Keratinocyte (primary cell): ENCODE data around the gene ZNF106. TPM values are rescaled to one million over a fixed set of nuclear protein-coding genes. Genes with fewer than 3 reads are reported as not detected.

Source experiments
- DNase-seq: peaks from one replicate; pipeline ENCODE4 v3.0.0-alpha.2; 2011; ENCODE audit warnings: low read depth, missing footprints, low spot score
- FAIRE-seq: peaks from 2 replicates; lab custom pipeline; 2011; peaks lifted over from hg19 to GRCh38; lab: Jason Lieb, UNC
- H2AFZ ChIP-seq: 2 replicates; pipeline ENCODE4 v1.6.0; 2012; ENCODE audit warnings: low read length, control low read depth, inconsistent platforms; ENCODE audit not compliant: control insufficient read depth
- H3K27ac ChIP-seq: 2 replicates; pipeline ENCODE4 v1.5.1; 2011; ENCODE audit warnings: low read length; ENCODE audit not compliant: control insufficient read depth, insufficient read depth
- H3K27me3 ChIP-seq: 3 replicates; pipeline ENCODE4 v1.6.0; 2011; ENCODE audit warnings: low read length; ENCODE audit not compliant: control insufficient read depth, insufficient read depth; ENCODE audit errors: extremely low read depth
- H3K36me3 ChIP-seq, 2 experiments: 2 replicates in 1 of 2; 3 replicates in 1 of 2; pipeline ENCODE4 v1.5.1; 2011; ENCODE audit warnings: low read length in 2 of 2, mild to moderate bottlenecking in 1 of 2; ENCODE audit not compliant: control insufficient read depth in 2 of 2, insufficient read depth in 2 of 2; ENCODE audit errors: extremely low read depth in 1 of 2
- H3K4me1 ChIP-seq: 3 replicates; pipeline ENCODE4 v1.5.1; 2011; ENCODE audit warnings: low read length; ENCODE audit not compliant: control insufficient read depth, insufficient read depth; ENCODE audit errors: extremely low read depth
- H3K4me2 ChIP-seq: 3 replicates; pipeline ENCODE4 v1.6.0; 2011; ENCODE audit warnings: low read depth, low read length; ENCODE audit not compliant: control insufficient read depth, insufficient read depth; ENCODE audit errors: extremely low read depth
- H3K4me3 ChIP-seq, 3 experiments: fragments of 200-600 bp in 1 of 3; sonication (generic) in 1 of 3; 2 replicates in 2 of 3; 3 replicates in 1 of 3; pipeline ENCODE4 v1.5.1; 2011 to 2016; ENCODE audit warnings: low read length in 3 of 3, mild to moderate bottlenecking in 3 of 3, control low read depth in 2 of 3, inconsistent platforms in 1 of 3, low read depth in 1 of 3, mixed read lengths in 1 of 3, mixed run types in 1 of 3, moderate library complexity in 1 of 3; ENCODE audit not compliant: control insufficient read depth in 2 of 3, insufficient read depth in 2 of 3; ENCODE audit errors: extremely low read depth in 1 of 3
- H3K79me2 ChIP-seq: 2 replicates; pipeline ENCODE4 v1.6.0; 2012; ENCODE audit warnings: low read length; ENCODE audit not compliant: control insufficient read depth, insufficient read depth
- H3K9ac ChIP-seq: 3 replicates; pipeline ENCODE4 v1.6.0; 2011; ENCODE audit warnings: low read length; ENCODE audit not compliant: control insufficient read depth, insufficient read depth; ENCODE audit errors: extremely low read depth
- H3K9me1 ChIP-seq: 3 replicates; pipeline ENCODE4 v1.6.0; 2011; ENCODE audit warnings: low read length; ENCODE audit not compliant: control insufficient read depth, insufficient read depth; ENCODE audit errors: extremely low read depth
- H3K9me3 ChIP-seq: 2 replicates; pipeline ENCODE4 v1.5.1; 2012; ENCODE audit warnings: low read depth, low read length; ENCODE audit not compliant: control insufficient read depth
- H4K20me1 ChIP-seq: 3 replicates; pipeline ENCODE4 v1.6.0; 2011; ENCODE audit warnings: low read length; ENCODE audit not compliant: control insufficient read depth, insufficient read depth; ENCODE audit errors: extremely low read depth
- EZH2 ChIP-seq: IDR thresholded peaks from one replicate; pipeline ENCODE4 v1.6.1; 2012; ENCODE audit warnings: inconsistent platforms, mild to moderate bottlenecking, low read length, moderate library complexity
- dilution Hi-C: fragments of 300-500 bp; cut with MboI; formaldehyde crosslinking; loops from one replicate; pipeline ENCODE4 v1.7.0; 2020; ENCODE audit warnings: low sequenced_read_pairs; ENCODE audit not compliant: extremely low pct_ligation_motif_present
- polyA plus RNA-seq, 5 experiments: library from polyadenylated mRNA; depleted of rRNA in 3 of 5; stranded (reverse) in 3 of 5; stranded (forward) in 1 of 5; unstranded in 1 of 5; fragments of >200 nt; gene quantifications; 1 replicate in 1 of 5; 2 replicates in 3 of 5; 3 replicates in 1 of 5; pipeline versions ENCODE4 v1.2.1 to v1.2.3, GENCODE V29; 2011 to 2012; ENCODE audit warnings: missing spikeins in 2 of 5, low read depth in 1 of 5, low replicate concordance in 1 of 5
- TF ChIP-seq, protein P1 (sequence below), 3 experiments: IDR thresholded peaks in 1 of 3; conservative IDR thresholded peaks in 1 of 3; optimal IDR thresholded peaks in 1 of 3; 2 replicates in 2 of 3; 3 replicates in 1 of 3; pipeline versions ENCODE3 to v1.5.1; 2011; ENCODE audit warnings: low read length in 3 of 3, mild to moderate bottlenecking in 3 of 3, moderate library complexity in 2 of 3, control low read depth in 1 of 3, inconsistent platforms in 1 of 3; ENCODE audit not compliant: insufficient read depth in 2 of 3; ENCODE audit errors: extremely low read depth in 1 of 3

Gene ZNF106
- polyA plus RNA-seq, 1 donor (not counting 4 experiments of a cell fraction or from before 2014, with no cell fraction given), result 24.6 TPM

DNA sequence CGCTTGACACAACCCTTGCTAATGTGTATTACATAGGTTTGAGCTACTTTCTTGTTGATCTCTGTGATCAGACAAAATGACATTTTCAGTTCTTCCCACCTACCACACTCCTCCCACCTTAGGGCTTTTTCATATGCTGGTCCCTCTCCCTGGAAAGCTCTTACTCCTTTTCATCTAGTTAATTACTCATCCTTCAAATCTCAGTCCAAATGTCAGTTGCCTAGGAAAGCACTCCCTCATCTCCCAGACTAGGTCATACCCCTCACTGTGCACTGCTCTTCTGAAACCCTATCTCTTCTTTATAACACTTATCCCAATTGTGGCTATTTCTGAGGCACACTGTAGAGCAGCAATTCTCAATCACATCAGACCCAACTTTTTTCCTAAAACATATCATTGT, 7.3 kb downstream of the ZNF106 start:
- DNase-seq (no peak), FAIRE-seq (no peak)
- Histone ChIP-seq H2AFZ (no peak overlapping the region), H3K9me3 (no peaks in the 10 kb centered on the region), H3K9me1 (no peaks in the 10 kb centered on the region), H4K20me1 (no peaks in the 10 kb centered on the region), H3K4me3 (no peak overlapping the region), H3K4me1 (peaks cover 3% of the 10 kb centered on the region), H3K27ac (no peak overlapping the region), H3K9ac (no peak overlapping the region), H3K36me3 (peaks cover 0 to 1% of the 10 kb centered on the region in 2 experiments), H3K4me2 (no peak overlapping the region), H3K27me3 (no peaks in the 10 kb centered on the region), H3K79me2 (peaks cover 61% of the 10 kb centered on the region)
- TF ChIP-seq EZH2, result no peak
- TF ChIP-seq, protein P1, sequence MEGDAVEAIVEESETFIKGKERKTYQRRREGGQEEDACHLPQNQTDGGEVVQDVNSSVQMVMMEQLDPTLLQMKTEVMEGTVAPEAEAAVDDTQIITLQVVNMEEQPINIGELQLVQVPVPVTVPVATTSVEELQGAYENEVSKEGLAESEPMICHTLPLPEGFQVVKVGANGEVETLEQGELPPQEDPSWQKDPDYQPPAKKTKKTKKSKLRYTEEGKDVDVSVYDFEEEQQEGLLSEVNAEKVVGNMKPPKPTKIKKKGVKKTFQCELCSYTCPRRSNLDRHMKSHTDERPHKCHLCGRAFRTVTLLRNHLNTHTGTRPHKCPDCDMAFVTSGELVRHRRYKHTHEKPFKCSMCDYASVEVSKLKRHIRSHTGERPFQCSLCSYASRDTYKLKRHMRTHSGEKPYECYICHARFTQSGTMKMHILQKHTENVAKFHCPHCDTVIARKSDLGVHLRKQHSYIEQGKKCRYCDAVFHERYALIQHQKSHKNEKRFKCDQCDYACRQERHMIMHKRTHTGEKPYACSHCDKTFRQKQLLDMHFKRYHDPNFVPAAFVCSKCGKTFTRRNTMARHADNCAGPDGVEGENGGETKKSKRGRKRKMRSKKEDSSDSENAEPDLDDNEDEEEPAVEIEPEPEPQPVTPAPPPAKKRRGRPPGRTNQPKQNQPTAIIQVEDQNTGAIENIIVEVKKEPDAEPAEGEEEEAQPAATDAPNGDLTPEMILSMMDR (optimal IDR thresholded peaks at IDR 0.05 in 1 of 3, IDR thresholded peaks at IDR 0.05 in 1 of 3, conservative IDR thresholded peaks at IDR 0.05 in 1 of 3; ENCODE audit: extremely low read depth in 1 of 3, insufficient read depth in 2 of 3, low read length in 3 of 3), result no peak
- dilution Hi-C loops, result no loop called here

DNA sequence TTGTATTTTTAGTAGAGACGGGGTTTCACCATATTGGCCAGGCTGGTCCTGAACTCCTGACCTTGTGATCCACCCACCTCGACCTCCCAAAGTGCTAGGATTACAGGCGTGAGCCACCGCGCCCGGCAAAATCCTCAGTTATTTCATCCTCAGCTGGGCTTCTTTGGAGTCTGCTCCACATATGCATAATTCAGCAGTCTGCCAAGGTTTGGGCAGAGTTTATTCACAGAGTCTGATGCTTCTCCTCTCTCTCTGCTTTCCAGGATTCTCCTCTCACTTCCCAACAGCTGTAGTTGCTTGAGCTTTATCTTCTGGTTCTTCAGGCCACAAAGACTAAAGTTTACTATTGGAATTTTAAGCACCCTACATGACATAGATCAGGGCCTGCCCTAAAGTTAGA, 8.2 kb downstream of the ZNF106 start:
- Histone ChIP-seq H3K4me1 (no peaks in the 10 kb centered on the region), H3K27ac (no peak overlapping the region), H3K4me2 (no peak overlapping the region), H3K9me1 (no peaks in the 10 kb centered on the region), H3K9ac (no peak overlapping the region), H2AFZ (no peak overlapping the region), H3K27me3 (no peaks in the 10 kb centered on the region), H3K9me3 (no peaks in the 10 kb centered on the region), H3K4me3 (no peak overlapping the region), H3K79me2 (peaks cover 54% of the 10 kb centered on the region), H4K20me1 (no peaks in the 10 kb centered on the region), H3K36me3 (peaks cover 0 to 1% of the 10 kb centered on the region in 2 experiments)
- DNase-seq, result no peak
- dilution Hi-C loops, result no loop called here
- FAIRE-seq, result no peak
- TF ChIP-seq, protein P1 (optimal IDR thresholded peaks at IDR 0.05 in 1 of 3, IDR thresholded peaks at IDR 0.05 in 1 of 3, conservative IDR thresholded peaks at IDR 0.05 in 1 of 3; ENCODE audit: extremely low read depth in 1 of 3, insufficient read depth in 2 of 3, low read length in 3 of 3), result no peak
- TF ChIP-seq EZH2, result no peak
